HG03064 (cell line): ENCODE data around the gene MARK1.
A peak's percentile ranks its signal among the peaks of the same experiment; 100 is the strongest.

Experiments
- ATAC-seq: cut with Tn5 transposase; IDR thresholded peaks from one replicate; pipeline ENCODE4 v1.9.1; 2021; ENCODE audit warnings: low read depth; ENCODE audit not compliant: unreplicated experiment

MARK1 gene

GRCh38 chr1:220527908-220528678 lies at the start of gene MARK1:
TSS of gene MARK1 (plus strand) at chr1:220528136. CDS start at chr1:220528823, 687 bp downstream.
- ATAC-seq = peak; percentile 57

- no peak for ATAC-seq
These were observed 44.2 kb upstream of the MARK1 start for GRCh38 chr1:220483700-220484099.

GRCh38 chr1:220484135-220484534 lies 43.8 kb upstream of the MARK1 start:
- ATAC-seq = no peak

GRCh38 chr1:220485131-220485530 lies 42.8 kb upstream of the MARK1 start:
- no peak for ATAC-seq

- ATAC-seq = no peak
These were observed 42.1 kb upstream of the MARK1 start for GRCh38 chr1:220485791-220486190.

- ATAC-seq = no peak
These were observed 40.6 kb upstream of the MARK1 start for GRCh38 chr1:220487297-220487820.

GRCh38 chr1:220491891-220492290 lies 36.0 kb upstream of the MARK1 start:
- no peak for ATAC-seq

- no peak for ATAC-seq
These were observed 30.6 kb upstream of the MARK1 start for GRCh38 chr1:220497220-220497947.

GRCh38 chr1:220498188-220498587 lies 29.7 kb upstream of the MARK1 start:
- no peak for ATAC-seq

GRCh38 chr1:220500372-220500771 lies 27.6 kb upstream of the MARK1 start:
- ATAC-seq = no peak

GRCh38 chr1:220504329-220504728 lies 23.6 kb upstream of the MARK1 start:
- ATAC-seq = no peak

GRCh38 chr1:220507085-220507484 lies 20.9 kb upstream of the MARK1 start:
- ATAC-seq = no peak

GRCh38 chr1:220511179-220511578 lies 16.8 kb upstream of the MARK1 start:
- ATAC-seq = no peak

GRCh38 chr1:220511785-220512184 lies 16.2 kb upstream of the MARK1 start:
- no peak for ATAC-seq

- no peak for ATAC-seq
These were observed 14.1 kb upstream of the MARK1 start for GRCh38 chr1:220513834-220514233.

- no peak for ATAC-seq
These were observed 13.7 kb upstream of the MARK1 start for GRCh38 chr1:220514256-220514655.

GRCh38 chr1:220516014-220516721 lies 11.8 kb upstream of the MARK1 start:
- no peak for ATAC-seq

GRCh38 chr1:220516722-220517042 lies 11.3 kb upstream of the MARK1 start:
- ATAC-seq = no peak

- ATAC-seq = no peak
These were observed 6.2 kb upstream of the MARK1 start for GRCh38 chr1:220521778-220522177.

- no peak for ATAC-seq
These were observed 1.6 kb upstream of the MARK1 start for GRCh38 chr1:220526294-220526693.

- no peak for ATAC-seq
These were observed 543 bp upstream of the MARK1 start for GRCh38 chr1:220527279-220527907.
